Adrenal gland (tissue), 12 donors: ENCODE measurements around the gene LPCAT1. TPM values are rescaled to one million over a fixed set of nuclear protein-coding genes. Genes with fewer than 3 reads are reported as not detected.
A peak's percentile ranks its signal among the peaks of the same experiment; 100 is the strongest.

Source experiments
- DNase-seq, 7 donors: peaks; one replicate each; pipeline ENCODE4 v3.0.0-alpha.2; 2019 to 2020
- H3K27ac ChIP-seq, 5 donors: fragments of 200-600 bp; sonication (generic) in 4 of 5; 1 replicate in 3 of 5; 2 replicates in 2 of 5; pipeline versions ENCODE4 v1.5.1 to v1.8.0; 2016 to 2020; ENCODE audit warnings: mild to moderate bottlenecking in 1 of 5
- H3K27me3 ChIP-seq: fragments of 200-600 bp; 2 replicates; pipeline ENCODE4 v1.8.0; 2021
- H3K36me3 ChIP-seq, 2 donors: fragments of 200-600 bp; replicated peaks in 1 of 2; 1 replicate in 1 of 2; 2 replicates in 1 of 2; pipeline versions ENCODE4 v1.5.1 to v1.8.0; 2018 to 2022
- H3K4me1 ChIP-seq, 2 donors: fragments of 200-600 bp; replicated peaks in 1 of 2; 1 replicate in 1 of 2; 2 replicates in 1 of 2; pipeline versions ENCODE4 v1.5.1 to v1.8.0; 2018 to 2021
- H3K4me3 ChIP-seq, 4 donors: fragments of 200-600 bp; sonication (generic) in 3 of 4; one replicate each; pipeline ENCODE4 v1.5.1; 2016 to 2018
- H3K9me3 ChIP-seq, 3 donors: fragments of 200-600 bp; sonication (generic) in 1 of 3; replicated peaks in 1 of 3; 1 replicate in 2 of 3; 2 replicates in 1 of 3; pipeline versions ENCODE4 v1.5.1 to v1.8.0; 2016 to 2021
- CTCF ChIP-seq, 6 experiments: fragments of 450-650 bp in 4 of 6; fragments of 200-600 bp in 2 of 6; sonication (generic) in 1 of 6; IDR thresholded peaks; 1 replicate in 5 of 6; 2 replicates in 1 of 6; pipeline versions ENCODE4 v1.5.1 to v1.8.0; 2016 to 2021; ENCODE audit warnings: antibody characterized with exemption in 6 of 6, mild to moderate bottlenecking in 2 of 6, moderate library complexity in 1 of 6
- POLR2A ChIP-seq, 2 donors: fragments of 450-650 bp; IDR thresholded peaks; one replicate each; pipeline ENCODE4 v1.6.1; 2017; ENCODE audit warnings: antibody characterized with exemption in 2 of 2, mild to moderate bottlenecking in 2 of 2, moderate library complexity in 1 of 2
- WGBS, 4 donors: extraction: QIAGEN DNeasy Blood & Tissue Kit in 2 of 4; methylation state at CpG; one replicate each; pipeline versions ENCODE4 v1.1.5 to v1.1.7; 2013 to 2017; 5-methylcytosine and 5-hydroxymethylcytosine counted together
- intact Hi-C, 2 donors: fragments of 100-400 bp; cut with DNase I; formaldehyde crosslinking; loops; one replicate each; pipeline versions ENCODE4 v1.14.1 to v1.15.0; 2022 to 2023
- polyA plus RNA-seq, 3 donors: library from polyadenylated mRNA; stranded (reverse); fragments of 200-250 nt in 2 of 3; fragments of 350-450 nt in 1 of 3; fragmentation: Illumina TruSeq in 1 of 3; extraction: RNeasy Lipid Tissue Mini Kit (QIAGEN cat#74804) in 1 of 3; gene quantifications; one replicate each; pipeline ENCODE4 v1.2.3, GENCODE V29; 2013 to 2014
- total RNA-seq, 9 donors: library from RNA; depleted of rRNA in 4 of 9; stranded (reverse); fragments of >200 nt in 4 of 9; fragments of 120-200 nt in 1 of 9; fragmentation: NEBNext Ultra II Directional in 1 of 9; extraction: Animal tissue kit (Norgen Biotek cat#: 25700) in 1 of 9; gene quantifications; one replicate each; pipeline versions ENCODE4 v1.1.0 to v1.2.4, GENCODE V29; 2013 to 2023
- donor health status: healthy with polysubstance abuse.
- donor health status: Bipolar disorder and iron deficiency.
- donor health status: DM: yes; HTN: yes; CAD: no.
- donor health status: DM: no; HTN: no; CAD: no.
- donor health status: DM: no; HTN: no; CAD: no.
- donor health status: DM: yes; HTN: yes; CAD: no.

The LPCAT1 gene
- total and polyA plus RNA-seq, 12 donors: 23.2 to 59.1 (median 42.6) TPM

- intact Hi-C loops: no loop called here
- 62 to 73% (median 69%) methylated on average over 8 of the region's 8 CpGs for WGBS, 4 donors
- TF ChIP-seq CTCF (IDR thresholded peaks at IDR 0.05) (no peak), POLR2A (IDR thresholded peaks at IDR 0.05) (no peak)
- Histone ChIP-seq H3K9me3 (no peaks in the 10 kb centered on the region), H3K36me3 (no peaks in the 10 kb centered on the region), H3K27me3 (no peaks in the 10 kb centered on the region), H3K27ac (peak overlapping the region in 1 of 5 donors; percentile 2), H3K4me3 (peak overlapping the region in 2 of 4 donors; percentile 7 to 49), H3K4me1 (peaks cover 0 to 4% of the 10 kb centered on the region in 2 donors)
- DNase-seq: peak in 3 of 7 donors; percentile 8 to 51 (median 24)
Measured at GRCh38 chr5:1536322-1536845, 12.6 kb upstream of the LPCAT1 start.

- peaks cover 0 to 4% of the 10 kb centered on the region in 2 donors for H3K4me1 ChIP-seq
- no peak overlapping the region for H3K4me3 ChIP-seq
- WGBS, 4 donors: 63 to 85% (median 77%) methylated on average over 3 of the region's 3 CpGs
- intact Hi-C loops: no loop called here
- TF ChIP-seq CTCF (IDR thresholded peaks at IDR 0.05) (no peak), POLR2A (IDR thresholded peaks at IDR 0.05) (no peak)
- H3K36me3 ChIP-seq: no peaks in the 10 kb centered on the region
- H3K27me3 ChIP-seq: no peaks in the 10 kb centered on the region
- no peaks in the 10 kb centered on the region for H3K9me3 ChIP-seq
- DNase-seq: no peak
- no peak overlapping the region for H3K27ac ChIP-seq
Measured at GRCh38 chr5:1535646-1536045, 11.9 kb upstream of the LPCAT1 start.

- H3K27me3 ChIP-seq: no peaks in the 10 kb centered on the region
- H3K4me1 ChIP-seq: peaks cover 0 to 4% of the 10 kb centered on the region in 2 donors
- no peak for DNase-seq
- no peak overlapping the region for H3K4me3 ChIP-seq
- no peaks in the 10 kb centered on the region for H3K9me3 ChIP-seq
- WGBS, 4 donors: 58 to 79% (median 69%) methylated on average over 1 of the region's 1 CpG
- no peaks in the 10 kb centered on the region for H3K36me3 ChIP-seq
- TF ChIP-seq POLR2A (IDR thresholded peaks at IDR 0.05) (no peak), CTCF (IDR thresholded peaks at IDR 0.05) (no peak)
- intact Hi-C loops: no loop called here
- no peak overlapping the region for H3K27ac ChIP-seq
Measured at GRCh38 chr5:1532384-1532783, 8.6 kb upstream of the LPCAT1 start.

GRCh38 chr5:1529498-1529897, 5.7 kb upstream of the LPCAT1 start:
- Histone ChIP-seq H3K9me3 (no peaks in the 10 kb centered on the region), H3K4me3 (no peak overlapping the region), H3K27ac (no peak overlapping the region), H3K4me1 (peaks cover 2% of the 10 kb centered on the region in 2 donors), H3K27me3 (no peaks in the 10 kb centered on the region), H3K36me3 (no peaks in the 10 kb centered on the region)
- DNase-seq: no peak
- intact Hi-C loops: no loop called here
- no peak for TF ChIP-seq POLR2A (IDR thresholded peaks at IDR 0.05)
- no peak for TF ChIP-seq CTCF (IDR thresholded peaks at IDR 0.05)
- WGBS, 4 donors: 87 to 93% (median 90%) methylated on average over 3 of the region's 3 CpGs
